Activated CD4-positive, alpha-beta T cell treated with anti-CD3 and anti-CD28 coated beads, Interleukin-2, amount 10 ng/mL, durations not matched to agents 24 days and 14 days (primary cell): ENCODE data around the gene TMX4. TPM values are rescaled to one million over a fixed set of nuclear protein-coding genes. Genes with fewer than 3 reads are reported as not detected.

Experiments used
- DNase-seq: peaks from one replicate; pipeline ENCODE4 v3.0.0; 2022
- H3K27ac Mint-ChIP-seq: one replicate; pipeline ENCODE4 v1.8.0; 2022; ENCODE audit warnings: mild to moderate bottlenecking, mixed read lengths
- H3K27me3 Mint-ChIP-seq: one replicate; pipeline ENCODE4 v1.8.0; 2022; ENCODE audit warnings: mixed read lengths
- H3K36me3 Mint-ChIP-seq: one replicate; pipeline ENCODE4 v1.8.0; 2022; ENCODE audit warnings: low read depth, mild to moderate bottlenecking, mixed read lengths
- H3K4me1 Mint-ChIP-seq: one replicate; pipeline ENCODE4 v1.8.0; 2021; ENCODE audit warnings: mixed read lengths
- H3K4me3 Mint-ChIP-seq: one replicate; pipeline ENCODE4 v1.8.0; 2022; ENCODE audit warnings: mild to moderate bottlenecking, moderate library complexity, mixed read lengths
- H3K9me3 Mint-ChIP-seq: one replicate; pipeline ENCODE4 v1.8.0; 2021; ENCODE audit warnings: mixed read lengths
- intact Hi-C: fragments of 100-400 bp; cut with micrococcal nuclease; formaldehyde crosslinking; loops from one replicate; pipeline ENCODE4 v1.15.1; 2023
- total RNA-seq: library from RNA; stranded (reverse); gene quantifications from 2 replicates; pipeline ENCODE4 v1.2.3, GENCODE V29; 2022

TMX4 gene, protein sequence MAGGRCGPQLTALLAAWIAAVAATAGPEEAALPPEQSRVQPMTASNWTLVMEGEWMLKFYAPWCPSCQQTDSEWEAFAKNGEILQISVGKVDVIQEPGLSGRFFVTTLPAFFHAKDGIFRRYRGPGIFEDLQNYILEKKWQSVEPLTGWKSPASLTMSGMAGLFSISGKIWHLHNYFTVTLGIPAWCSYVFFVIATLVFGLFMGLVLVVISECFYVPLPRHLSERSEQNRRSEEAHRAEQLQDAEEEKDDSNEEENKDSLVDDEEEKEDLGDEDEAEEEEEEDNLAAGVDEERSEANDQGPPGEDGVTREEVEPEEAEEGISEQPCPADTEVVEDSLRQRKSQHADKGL
- total RNA-seq = 27.2 and 32.5 TPM in 2 replicates

DNA sequence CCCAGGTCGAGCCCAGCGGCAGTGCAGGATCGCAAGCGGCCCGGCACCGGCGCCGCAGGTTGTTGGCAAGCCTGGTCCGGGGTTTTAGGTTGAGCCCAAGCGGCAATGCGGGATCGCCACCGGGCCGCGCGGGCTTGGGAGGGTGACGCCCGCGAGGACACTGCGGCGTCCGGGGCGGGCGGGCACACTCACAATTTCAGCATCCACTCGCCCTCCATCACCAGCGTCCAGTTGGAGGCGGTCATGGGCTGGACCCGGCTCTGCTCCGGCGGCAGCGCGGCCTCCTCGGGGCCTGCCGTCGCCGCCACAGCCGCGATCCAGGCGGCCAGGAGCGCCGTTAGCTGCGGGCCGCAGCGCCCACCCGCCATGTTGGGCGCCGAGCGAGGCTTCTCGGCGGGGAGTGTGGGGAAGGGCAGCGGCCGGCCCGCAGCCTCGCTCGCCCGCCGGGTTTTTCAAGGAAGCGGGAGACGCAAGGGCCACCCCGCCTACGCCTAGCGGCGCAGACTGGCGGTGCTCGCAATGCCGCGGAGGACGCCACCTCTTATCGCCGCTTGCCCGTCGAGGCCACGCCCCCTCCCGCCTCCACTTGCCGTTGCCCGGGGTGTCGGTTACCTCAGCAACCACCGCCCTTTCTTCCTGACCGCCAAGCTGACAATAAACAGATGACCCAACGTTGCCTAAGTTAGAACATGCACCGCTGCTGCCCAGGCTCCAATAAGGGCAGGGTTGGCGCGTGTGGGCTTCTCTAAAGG, at the start of gene TMX4:
Gene TMX4, minus strand, starts transcription at position 516 of the 752 bp plus-strand sequence. Its CDS starts 148 bp downstream, at position 368.
- H3K4me1 Mint-ChIP-seq = peaks cover 25% of the 10 kb centered on the region
- H3K4me3 Mint-ChIP-seq = peak within 1 kb of the TSS; percentile 92
- peak within 1 kb of the TSS; percentile 89 for H3K27ac Mint-ChIP-seq
- intact Hi-C loops = loop anchor here (2.0 to 5.0 kb wide), 2 partner anchors 23 to 82 kb away; no protein-coding TSS in a partner anchor
- H3K9me3 Mint-ChIP-seq = no peaks in the 10 kb centered on the region
- peak; percentile 97 for DNase-seq
- H3K27me3 Mint-ChIP-seq = peaks cover 3% of the 10 kb centered on the region
- peaks cover 2% of the 10 kb centered on the region for H3K36me3 Mint-ChIP-seq

DNA sequence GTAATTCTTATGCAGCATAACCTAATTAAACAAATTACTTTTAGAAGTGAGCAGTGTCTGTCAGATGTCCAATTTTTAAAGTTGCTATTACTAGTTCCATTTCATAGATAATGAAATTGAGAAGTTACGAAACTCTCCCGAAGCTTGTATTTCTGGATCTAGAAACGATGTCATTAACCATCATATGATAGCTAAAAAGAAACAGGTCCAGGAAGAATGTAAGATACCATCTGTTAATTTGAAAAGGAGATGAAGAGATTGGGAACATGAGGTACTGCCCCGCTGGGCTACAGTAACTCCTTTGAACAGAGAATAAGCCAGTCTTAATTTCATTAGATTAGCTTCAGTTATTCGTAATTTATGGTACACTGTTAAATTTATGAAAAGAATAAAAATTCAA, 47.5 kb upstream of the TMX4 start:
- Mint-ChIP-seq H3K36me3 (no peaks in the 10 kb centered on the region), H3K27ac (no peak overlapping the region), H3K4me1 (no peaks in the 10 kb centered on the region), H3K4me3 (no peak overlapping the region), H3K27me3 (peaks cover 3% of the 10 kb centered on the region), H3K9me3 (no peaks in the 10 kb centered on the region)
- intact Hi-C loops = no loop called here
- no peak for DNase-seq

DNA sequence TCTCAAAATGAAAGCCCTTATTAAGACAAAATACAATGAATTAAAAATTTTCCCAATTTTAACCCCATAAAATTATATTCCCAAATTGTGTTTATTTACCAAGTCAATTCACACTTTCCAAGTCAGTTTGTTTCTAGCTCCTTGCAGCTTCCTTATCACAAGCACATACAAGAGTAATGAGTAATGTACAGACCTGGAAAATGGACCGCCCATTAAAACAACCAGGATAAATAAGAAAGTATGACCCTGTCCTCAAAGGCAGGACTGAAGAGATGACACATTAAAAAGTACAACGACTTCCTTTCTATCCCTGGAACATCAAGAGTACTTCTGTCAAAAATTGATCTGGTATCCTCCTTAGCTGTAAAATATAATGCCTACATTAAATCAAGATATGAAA, 47.1 kb upstream of the TMX4 start:
- H3K4me1 Mint-ChIP-seq = no peaks in the 10 kb centered on the region
- H3K27ac Mint-ChIP-seq = no peak overlapping the region
- H3K36me3 Mint-ChIP-seq = no peaks in the 10 kb centered on the region
- no peak for DNase-seq
- no peak overlapping the region for H3K4me3 Mint-ChIP-seq
- peaks cover 3% of the 10 kb centered on the region for H3K27me3 Mint-ChIP-seq
- intact Hi-C loops = no loop called here
- H3K9me3 Mint-ChIP-seq = no peaks in the 10 kb centered on the region

DNA sequence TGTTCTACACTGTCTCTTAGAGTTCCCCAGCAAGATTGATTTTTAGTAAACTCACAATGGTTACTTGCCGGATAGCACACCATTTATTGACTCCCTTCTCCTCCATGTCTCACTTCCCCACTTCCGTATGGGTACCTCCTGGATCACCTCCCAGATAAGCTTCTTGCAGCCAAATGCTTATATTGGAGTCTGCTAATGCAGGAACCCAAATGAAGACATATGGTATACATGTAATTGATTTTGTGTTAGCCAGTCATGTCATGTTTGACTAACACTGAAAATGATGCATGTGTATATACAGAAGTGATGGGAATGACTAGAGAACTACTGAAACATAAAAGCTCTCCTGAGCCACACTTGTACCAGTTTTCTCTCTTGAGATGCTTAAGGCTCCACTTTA, 46.1 kb upstream of the TMX4 start:
- Mint-ChIP-seq H3K4me1 (no peaks in the 10 kb centered on the region), H3K9me3 (no peaks in the 10 kb centered on the region), H3K27me3 (peaks cover 3% of the 10 kb centered on the region), H3K36me3 (no peaks in the 10 kb centered on the region), H3K4me3 (no peak overlapping the region), H3K27ac (no peak overlapping the region)
- no peak for DNase-seq
- intact Hi-C loops = no loop called here

DNA sequence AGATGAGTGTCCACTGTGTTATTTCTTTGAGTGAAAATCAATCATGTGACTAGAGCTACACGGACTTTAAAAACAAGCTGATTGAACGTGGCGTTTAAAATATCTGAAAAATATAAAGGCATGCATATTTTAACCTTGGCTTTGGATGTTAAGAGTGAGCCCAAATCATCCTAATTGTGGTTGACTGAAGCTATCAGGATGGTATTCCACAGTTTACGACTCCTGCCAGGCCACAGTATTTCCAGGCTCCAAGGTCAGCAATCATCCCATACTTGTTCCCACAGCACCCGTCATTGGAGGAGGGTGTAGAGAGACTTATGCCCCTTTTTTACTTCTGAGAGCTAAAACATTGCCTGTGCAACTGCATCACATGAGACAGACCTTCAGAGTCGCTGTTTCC, 43.2 kb upstream of the TMX4 start:
- Mint-ChIP-seq H3K27ac (no peak overlapping the region), H3K4me3 (no peak overlapping the region), H3K9me3 (no peaks in the 10 kb centered on the region), H3K27me3 (peaks cover 2% of the 10 kb centered on the region), H3K36me3 (no peaks in the 10 kb centered on the region), H3K4me1 (no peaks in the 10 kb centered on the region)
- DNase-seq = no peak
- intact Hi-C loops = no loop called here

DNA sequence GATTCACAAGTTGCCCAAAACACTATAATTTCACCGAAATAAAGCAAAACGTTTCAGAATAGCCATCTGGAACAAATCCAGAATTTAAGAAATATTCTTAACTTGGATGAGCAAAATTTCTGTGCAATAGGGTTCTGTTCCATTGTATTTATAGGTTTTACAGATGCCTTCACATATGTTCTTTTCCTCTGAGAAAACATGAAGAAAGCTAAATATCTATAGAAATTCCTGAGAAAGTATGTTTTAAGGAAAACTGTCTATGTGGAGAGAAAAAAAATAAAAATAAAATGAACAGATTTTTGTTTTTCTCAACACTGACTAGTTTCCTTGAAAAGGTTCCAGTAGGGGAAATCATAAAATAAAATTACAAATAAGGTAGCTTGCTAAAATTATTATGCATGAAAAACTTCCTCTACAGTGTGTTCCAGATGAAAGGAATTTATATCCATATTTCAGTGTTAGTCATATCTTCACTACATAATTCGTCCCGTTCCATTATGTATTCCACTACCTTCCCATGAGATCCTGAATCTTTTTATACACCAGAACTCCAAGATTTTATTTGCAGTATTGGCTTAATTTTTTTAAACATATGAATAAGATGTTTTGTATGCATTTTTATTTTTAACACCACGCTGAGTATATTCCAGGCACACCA, 42.4 kb upstream of the TMX4 start:
- intact Hi-C loops = no loop called here
- H3K27me3 Mint-ChIP-seq = peaks cover 2% of the 10 kb centered on the region

DNA sequence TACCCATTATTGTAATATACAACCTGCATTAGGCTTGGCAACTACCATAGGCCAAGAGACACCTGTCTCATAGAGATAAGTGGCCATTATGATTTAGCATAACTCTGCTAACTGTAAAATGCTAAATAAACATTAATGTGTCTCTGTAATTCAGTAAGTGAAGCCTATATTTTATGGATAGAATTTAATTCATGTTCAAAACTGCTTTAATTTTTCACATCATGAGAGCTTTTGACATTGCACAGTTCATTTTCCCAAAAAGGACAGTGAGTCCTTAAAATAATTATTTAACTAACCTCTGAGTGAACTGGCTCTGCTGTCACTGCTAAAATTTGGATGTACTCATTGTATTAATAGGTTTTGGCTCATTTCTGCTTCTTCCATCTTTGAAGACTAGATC, 41.4 kb upstream of the TMX4 start:
- H3K4me1 Mint-ChIP-seq = no peaks in the 10 kb centered on the region
- intact Hi-C loops = no loop called here
- no peaks in the 10 kb centered on the region for H3K9me3 Mint-ChIP-seq
- H3K4me3 Mint-ChIP-seq = no peak overlapping the region
- H3K27me3 Mint-ChIP-seq = peaks cover 2% of the 10 kb centered on the region
- H3K36me3 Mint-ChIP-seq = no peaks in the 10 kb centered on the region
- no peak overlapping the region for H3K27ac Mint-ChIP-seq
- DNase-seq = no peak

More for the DNA sequence above, 42.4 kb upstream of the TMX4 start:
- Mint-ChIP-seq H3K27ac (no peak overlapping the region), H3K9me3 (no peaks in the 10 kb centered on the region), H3K4me1 (no peaks in the 10 kb centered on the region), H3K4me3 (no peak overlapping the region), H3K36me3 (no peaks in the 10 kb centered on the region)
- DNase-seq = no peak

DNA sequence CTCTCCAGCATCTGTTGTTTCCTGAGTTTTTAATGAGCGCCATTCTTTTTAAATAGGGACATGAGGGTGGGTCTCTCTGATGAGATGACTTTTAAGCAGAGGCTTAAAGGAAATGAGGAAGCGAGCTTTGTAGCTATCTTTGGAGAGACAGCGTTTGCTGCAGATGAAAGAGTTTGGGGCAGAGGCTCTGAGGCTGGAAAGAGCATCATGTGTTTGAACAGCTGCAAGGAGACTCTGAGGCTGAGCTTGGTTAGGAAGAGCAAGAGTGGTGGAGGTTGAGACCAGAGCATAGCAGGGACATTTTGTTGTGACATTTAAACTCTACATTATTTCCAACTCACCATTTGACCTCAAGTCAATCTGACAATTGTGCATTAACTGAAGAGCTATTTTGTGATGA, 38.3 kb upstream of the TMX4 start:
- no peaks in the 10 kb centered on the region for H3K27me3 Mint-ChIP-seq
- H3K27ac Mint-ChIP-seq = no peak overlapping the region
- no peak overlapping the region for H3K4me3 Mint-ChIP-seq
- H3K36me3 Mint-ChIP-seq = no peaks in the 10 kb centered on the region
- no peaks in the 10 kb centered on the region for H3K9me3 Mint-ChIP-seq
- no peaks in the 10 kb centered on the region for H3K4me1 Mint-ChIP-seq
- no peak for DNase-seq
- intact Hi-C loops = no loop called here

DNA sequence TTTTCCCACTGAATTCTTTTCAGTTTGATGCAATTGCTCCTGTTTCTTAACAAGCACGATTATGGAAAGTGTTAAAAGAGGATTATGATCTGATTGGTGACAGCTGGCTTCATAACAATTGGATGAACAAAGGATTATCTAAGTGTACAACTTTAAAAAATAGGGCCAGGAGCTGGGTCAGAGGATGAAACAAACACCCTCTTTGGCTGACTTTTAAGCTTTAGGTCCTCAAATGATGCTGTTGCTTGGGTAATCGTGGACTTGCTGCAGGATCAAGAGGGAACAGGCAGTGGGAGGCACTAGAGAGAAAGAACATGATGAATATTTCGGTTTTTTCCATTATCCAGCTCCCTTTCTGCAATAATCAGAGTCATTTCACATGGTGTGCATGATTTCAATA, 35.5 kb upstream of the TMX4 start:
- H3K27me3 Mint-ChIP-seq = peaks cover 6% of the 10 kb centered on the region
- H3K4me3 Mint-ChIP-seq = no peak overlapping the region
- H3K4me1 Mint-ChIP-seq = no peaks in the 10 kb centered on the region
- no peaks in the 10 kb centered on the region for H3K9me3 Mint-ChIP-seq
- no peak overlapping the region for H3K27ac Mint-ChIP-seq
- no peak for DNase-seq
- no peaks in the 10 kb centered on the region for H3K36me3 Mint-ChIP-seq
- intact Hi-C loops = no loop called here

DNA sequence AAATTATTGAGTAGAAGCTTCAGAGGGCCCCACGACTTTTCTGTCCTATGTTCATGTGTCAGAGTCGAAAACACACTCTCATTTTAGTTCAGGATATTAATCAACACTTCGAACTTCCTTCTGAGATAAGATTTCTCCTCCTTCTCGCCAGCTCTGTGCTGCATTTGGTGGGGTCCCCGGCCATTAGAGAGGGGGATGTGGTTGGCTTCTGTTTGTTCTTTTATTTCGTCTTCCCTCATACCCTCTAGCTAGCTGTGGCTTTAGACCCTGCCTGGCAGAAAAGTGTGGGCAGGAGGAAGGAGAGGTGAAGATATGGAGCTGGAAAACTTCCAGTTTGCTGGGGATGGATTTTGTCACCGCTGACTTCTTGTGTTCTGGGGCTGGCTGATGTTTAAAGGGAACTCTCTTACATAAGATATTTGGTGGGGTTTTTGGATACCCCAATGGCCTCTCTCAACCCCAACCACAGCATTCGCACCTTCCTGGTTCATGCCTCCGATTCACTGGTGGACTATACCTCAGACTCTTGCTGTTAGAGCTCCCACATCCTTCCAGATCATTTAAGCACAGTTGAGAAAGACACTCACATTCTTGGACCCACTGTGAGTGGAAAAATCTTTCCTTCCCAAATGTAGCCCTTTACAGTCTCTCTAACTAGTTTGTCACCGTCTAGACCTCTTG, 30.7 kb upstream of the TMX4 start:
- H3K27me3 Mint-ChIP-seq = peaks cover 11% of the 10 kb centered on the region
- no peak overlapping the region for H3K27ac Mint-ChIP-seq
- H3K4me3 Mint-ChIP-seq = no peak overlapping the region
- H3K4me1 Mint-ChIP-seq = no peaks in the 10 kb centered on the region
- intact Hi-C loops = no loop called here
- DNase-seq = no peak
- no peaks in the 10 kb centered on the region for H3K9me3 Mint-ChIP-seq
- H3K36me3 Mint-ChIP-seq = no peaks in the 10 kb centered on the region

DNA sequence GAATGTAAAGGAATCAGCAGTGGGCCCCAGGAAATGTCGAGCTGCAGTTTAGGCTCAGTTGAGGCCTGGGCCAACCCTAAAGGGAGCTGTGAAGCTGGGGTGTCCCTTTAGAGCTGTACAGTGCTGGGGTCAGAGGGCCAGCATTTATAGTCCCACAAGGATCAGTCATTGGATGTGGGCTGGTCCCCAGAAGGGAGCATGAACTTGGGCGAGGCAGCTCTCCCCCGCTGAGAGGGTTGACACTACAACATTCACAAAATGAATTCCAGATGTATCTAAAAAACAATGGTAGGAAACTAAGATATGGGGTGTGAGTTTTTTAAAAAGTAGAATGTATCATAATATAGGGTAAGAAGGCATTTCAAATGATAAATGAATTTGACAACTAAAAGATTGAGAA, 29.7 kb upstream of the TMX4 start:
- intact Hi-C loops = no loop called here
- Mint-ChIP-seq H3K27ac (no peak overlapping the region), H3K9me3 (no peaks in the 10 kb centered on the region), H3K4me1 (no peaks in the 10 kb centered on the region), H3K36me3 (no peaks in the 10 kb centered on the region), H3K27me3 (peaks cover 14% of the 10 kb centered on the region), H3K4me3 (no peak overlapping the region)
- no peak for DNase-seq

DNA sequence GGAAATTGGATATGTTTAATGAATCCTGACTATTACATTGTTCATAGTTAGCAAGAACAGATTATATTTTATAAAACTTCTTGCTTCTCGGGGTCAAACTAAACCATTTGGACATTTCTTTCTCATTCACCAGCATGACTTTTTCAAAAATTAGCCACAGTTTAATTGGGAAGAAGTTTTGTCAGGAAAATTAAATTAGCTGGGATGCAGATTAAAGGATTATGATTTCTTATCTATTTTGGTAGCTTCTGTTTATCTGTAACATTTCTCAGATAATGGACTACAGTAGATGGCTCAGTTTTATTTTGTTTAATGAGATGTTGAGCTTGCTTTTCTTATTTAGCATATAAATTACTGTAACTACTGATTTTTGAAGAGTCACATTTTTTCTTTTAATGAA, 26.4 kb upstream of the TMX4 start:
- Mint-ChIP-seq H3K4me3 (no peak overlapping the region), H3K9me3 (no peaks in the 10 kb centered on the region), H3K27ac (no peak overlapping the region), H3K27me3 (peaks cover 22% of the 10 kb centered on the region), H3K4me1 (peaks cover 2% of the 10 kb centered on the region), H3K36me3 (no peaks in the 10 kb centered on the region)
- DNase-seq = no peak
- intact Hi-C loops = no loop called here

DNA sequence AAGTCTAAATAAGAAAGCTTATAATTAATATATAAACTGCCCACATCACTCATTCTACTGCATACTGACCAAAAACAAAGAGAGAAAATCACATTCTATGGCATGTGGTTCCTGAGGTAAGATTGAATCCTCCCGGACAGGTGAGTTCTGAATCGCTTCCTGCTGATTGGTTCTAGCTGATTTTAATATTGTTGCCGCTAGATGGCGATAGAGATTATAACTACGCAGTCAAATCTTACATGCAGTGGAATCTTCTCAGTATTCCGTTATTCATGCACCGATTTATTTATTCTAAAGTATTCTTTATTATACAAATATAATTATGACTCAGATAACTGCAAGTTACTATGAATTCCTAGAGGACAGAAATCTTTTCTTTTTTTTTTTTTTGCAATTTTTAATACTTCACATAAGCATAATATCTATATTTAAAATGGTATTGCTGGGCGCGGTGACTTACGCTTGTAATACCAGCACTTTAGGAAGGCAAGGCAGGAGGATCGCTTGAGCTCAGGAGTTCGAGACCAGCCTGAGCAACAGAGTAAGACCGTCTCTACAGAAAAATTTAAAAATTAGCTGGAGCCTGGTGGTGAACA, 24.2 kb upstream of the TMX4 start:
- peaks cover 2% of the 10 kb centered on the region for H3K4me1 Mint-ChIP-seq
- H3K4me3 Mint-ChIP-seq = no peak overlapping the region
- peak; percentile 80 for DNase-seq
- H3K27me3 Mint-ChIP-seq = peaks cover 24% of the 10 kb centered on the region
- H3K9me3 Mint-ChIP-seq = no peaks in the 10 kb centered on the region
- intact Hi-C loops = loop anchor here (1.0 to 5.0 kb wide), 5 partner anchors 89 to 677 kb away; partner anchors contain the start of gene PLCB1
- no peaks in the 10 kb centered on the region for H3K36me3 Mint-ChIP-seq
- H3K27ac Mint-ChIP-seq = no peak overlapping the region
